HUDEP-2 (cell line): ENCODE measurements around the gene UPK3A.
"Not testable (repeated sequence)": the region's sequence is repeated elsewhere in the genome, so short reads cannot be mapped to it uniquely, and the experiment has no call there.

Source experiments
- DNase-seq, 76 experiments: peaks; one replicate each; lab custom pipeline; 2025; ENCODE audit not compliant: unreplicated experiment in 76 of 76; lab: John Stamatoyannopoulos, UW

The UPK3A gene

GRCh38 chr22:45324311-45324711 lies 39.6 kb downstream of the UPK3A start:
- no peak for DNase-seq

GRCh38 chr22:45328261-45328660 lies 43.5 kb downstream of the UPK3A start:
- not testable (repeated sequence) for DNase-seq

GRCh38 chr22:45328822-45329529 lies 44.2 kb downstream of the UPK3A start:
- DNase-seq, result peak in 53 of 76 experiments; percentile 4 to 69 (median 36)

GRCh38 chr22:45329530-45329936 lies 44.8 kb downstream of the UPK3A start:
- peak in 4 of 76 experiments; percentile 13 to 34 (median 23) for DNase-seq

GRCh38 chr22:45330548-45330947 lies 45.8 kb downstream of the UPK3A start:
- no peak for DNase-seq

- no peak for DNase-seq
These were observed 46.7 kb downstream of the UPK3A start for GRCh38 chr22:45331486-45331885.

GRCh38 chr22:45332001-45332400 lies 47.3 kb downstream of the UPK3A start:
- no peak for DNase-seq

GRCh38 chr22:45334068-45334467 lies 49.3 kb downstream of the UPK3A start:
- DNase-seq, result no peak

GRCh38 chr22:45334528-45334927 lies 49.8 kb downstream of the UPK3A start:
- no peak for DNase-seq

GRCh38 chr22:45335021-45335818 lies 50.5 kb downstream of the UPK3A start:
- no peak for DNase-seq

- no peak for DNase-seq
These were observed 51.2 kb downstream of the UPK3A start for GRCh38 chr22:45335854-45336522.

GRCh38 chr22:45336971-45337431 lies 52.3 kb downstream of the UPK3A start:
- no peak for DNase-seq

- no peak for DNase-seq
These were observed 52.8 kb downstream of the UPK3A start for GRCh38 chr22:45337536-45337935.

- no peak for DNase-seq
These were observed 54.0 kb downstream of the UPK3A start for GRCh38 chr22:45338795-45339194.

- DNase-seq, result no peak
These were observed 55.6 kb downstream of the UPK3A start for GRCh38 chr22:45340323-45340722.

GRCh38 chr22:45341498-45341897 lies 56.7 kb downstream of the UPK3A start:
- peak in 74 of 76 experiments; percentile 16 to 85 (median 62) for DNase-seq

- DNase-seq, result no peak
These were observed 58.4 kb downstream of the UPK3A start for GRCh38 chr22:45343143-45343542.

- peak in 2 of 76 experiments; percentile 9 to 10 for DNase-seq
These were observed 59.6 kb downstream of the UPK3A start for GRCh38 chr22:45344334-45344733.
